ENCODE results near the gene PLPP3.

The PLPP3 gene

DNA sequence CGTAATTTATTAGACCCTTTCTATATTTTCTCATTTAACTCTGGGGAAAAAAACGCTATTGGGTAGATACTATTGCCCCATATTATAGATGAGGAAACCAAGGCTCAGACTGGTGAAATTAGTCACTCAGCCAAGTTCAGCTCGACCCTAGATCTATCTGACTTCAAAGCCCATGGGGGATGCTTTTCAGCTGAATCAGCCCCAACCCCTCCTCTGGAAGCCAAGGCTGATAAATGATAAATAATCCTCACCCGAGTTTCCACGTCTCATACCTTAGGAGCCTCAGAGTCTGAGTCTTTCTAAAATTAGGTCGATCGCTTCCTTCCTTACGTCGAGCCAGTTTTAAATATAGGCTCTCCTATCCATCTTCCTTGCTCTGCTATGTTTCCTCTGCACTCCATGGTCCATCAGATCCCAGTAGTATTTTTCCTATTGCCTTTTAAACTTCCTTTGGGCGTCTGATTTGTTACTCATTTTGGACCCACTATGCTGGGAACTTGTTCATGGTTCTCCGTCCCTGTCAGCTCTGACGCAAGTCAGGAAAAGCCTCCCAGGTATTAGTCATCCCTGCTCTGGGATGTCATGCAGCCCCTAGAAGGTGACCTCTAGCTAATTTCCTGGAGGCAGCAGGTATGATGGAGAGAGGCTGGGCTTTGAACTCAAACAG, 122.8 kb downstream of the PLPP3 start:
- no peak for FAIRE-seq

DNA sequence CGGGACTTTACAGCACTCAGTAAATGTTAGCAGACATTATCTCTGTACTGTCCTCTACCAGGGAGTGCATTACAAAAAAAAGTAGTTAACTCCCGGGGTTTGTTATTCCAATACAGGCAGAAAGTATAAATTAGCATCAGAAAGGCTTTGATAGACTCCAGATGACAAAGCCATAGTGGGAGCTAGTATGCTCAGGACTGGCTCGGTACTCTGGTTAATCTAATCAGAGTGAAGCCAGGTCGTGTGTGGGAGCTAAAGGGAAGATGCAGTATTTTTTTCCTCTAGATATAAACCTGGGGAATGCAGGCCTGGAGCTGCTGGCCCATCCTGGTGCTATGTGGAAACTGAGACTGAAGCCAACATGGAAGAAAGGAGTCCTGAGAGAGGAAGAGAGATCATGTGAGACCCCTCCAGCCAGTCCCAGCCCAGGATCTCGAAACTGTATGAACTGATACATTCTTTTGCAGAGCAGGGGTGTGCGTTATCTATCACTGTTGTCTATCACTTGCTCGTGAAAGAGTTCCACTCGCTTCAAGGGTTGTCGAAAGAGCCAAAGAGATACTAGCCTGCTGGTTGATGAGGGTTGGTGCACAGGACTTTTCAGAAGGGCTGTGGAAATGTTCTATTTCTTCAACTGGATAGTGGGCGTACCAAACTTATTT, 125.8 kb downstream of the PLPP3 start:
- FAIRE-seq = no peak

DNA sequence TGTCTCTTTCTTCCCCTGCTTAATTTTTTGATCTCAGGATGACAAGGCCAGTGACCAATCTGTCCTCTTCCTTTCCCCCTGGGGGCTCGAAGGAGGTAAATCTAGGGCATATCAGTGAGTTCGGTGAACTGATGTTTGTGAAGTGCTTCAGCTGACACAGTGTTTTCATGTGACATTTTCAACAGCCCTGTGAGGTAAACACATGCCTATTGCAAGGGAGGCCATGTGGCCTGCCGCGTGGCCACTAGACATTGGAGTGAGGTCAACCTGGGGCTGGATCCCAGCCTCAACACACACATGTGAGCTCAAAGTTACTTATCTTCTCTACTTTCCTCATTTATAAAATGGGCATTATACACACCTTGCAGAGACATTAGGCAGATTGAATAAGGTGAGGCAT, 126.3 kb downstream of the PLPP3 start:
- FAIRE-seq = no peak

DNA sequence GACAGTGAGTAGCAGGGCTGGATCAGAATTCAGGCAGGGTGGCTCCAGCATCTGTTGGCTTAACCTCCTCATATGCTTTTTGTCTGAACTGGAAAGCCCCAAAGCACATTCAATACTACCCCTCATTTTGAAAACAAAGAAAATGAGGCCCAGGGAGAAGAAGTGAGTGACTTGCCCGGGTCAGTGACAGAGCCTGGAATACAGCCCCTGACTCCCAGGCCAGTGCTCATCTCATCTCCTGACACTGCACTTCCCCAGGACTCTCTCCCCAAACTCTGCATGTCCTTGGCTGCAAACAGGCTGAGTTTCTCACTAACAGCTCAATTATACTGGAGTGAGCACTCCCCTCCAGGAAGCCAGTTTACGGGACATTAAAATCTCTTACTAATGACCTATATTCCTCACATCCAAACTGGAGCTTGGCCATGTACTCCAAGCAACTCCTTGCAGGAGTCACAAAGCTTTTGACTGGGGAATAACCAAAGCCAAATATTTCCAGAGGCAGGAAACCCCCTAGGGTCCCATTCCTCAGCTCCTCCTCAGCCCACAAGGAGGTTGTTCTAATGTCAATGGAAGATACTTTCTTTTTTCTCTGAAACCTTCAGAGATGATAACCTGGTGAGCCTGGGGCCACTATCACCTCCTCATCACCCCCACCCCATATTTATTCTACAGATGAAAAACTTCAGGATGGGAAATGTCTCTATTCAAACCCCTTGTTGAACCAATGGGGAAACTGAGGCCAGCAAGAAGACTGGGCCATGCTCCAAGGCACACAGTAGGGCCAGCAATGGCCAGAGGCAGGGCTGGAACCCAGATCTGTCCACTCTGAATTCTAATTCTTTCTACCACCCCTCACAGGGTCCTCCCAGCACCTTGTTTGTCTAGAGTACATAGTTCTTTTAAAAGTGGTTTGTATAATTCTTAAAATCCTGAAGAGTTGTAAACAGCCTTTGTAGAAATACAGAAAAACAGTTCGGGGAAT, 127.0 kb downstream of the PLPP3 start:
- no peak for FAIRE-seq

DNA sequence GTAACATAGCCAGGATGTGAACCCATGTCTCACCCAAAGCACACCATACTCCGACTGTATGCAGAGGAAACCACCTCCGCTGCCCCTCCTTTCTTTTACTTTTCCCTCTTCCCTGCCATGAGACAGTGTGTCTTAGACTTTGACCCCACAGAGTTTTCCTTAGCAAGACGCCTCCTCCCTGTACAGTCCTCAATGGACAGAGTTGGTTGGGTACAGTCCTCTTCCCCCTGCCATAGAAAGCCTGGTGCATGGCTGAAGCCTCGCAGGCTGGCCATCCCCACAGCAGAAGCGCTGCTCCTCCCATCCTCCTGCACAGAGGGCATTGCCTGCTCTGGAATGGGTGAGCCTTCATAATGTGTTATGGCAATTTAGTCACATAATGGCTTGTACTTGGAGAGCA, 127.9 kb downstream of the PLPP3 start:
- FAIRE-seq = no peak

DNA sequence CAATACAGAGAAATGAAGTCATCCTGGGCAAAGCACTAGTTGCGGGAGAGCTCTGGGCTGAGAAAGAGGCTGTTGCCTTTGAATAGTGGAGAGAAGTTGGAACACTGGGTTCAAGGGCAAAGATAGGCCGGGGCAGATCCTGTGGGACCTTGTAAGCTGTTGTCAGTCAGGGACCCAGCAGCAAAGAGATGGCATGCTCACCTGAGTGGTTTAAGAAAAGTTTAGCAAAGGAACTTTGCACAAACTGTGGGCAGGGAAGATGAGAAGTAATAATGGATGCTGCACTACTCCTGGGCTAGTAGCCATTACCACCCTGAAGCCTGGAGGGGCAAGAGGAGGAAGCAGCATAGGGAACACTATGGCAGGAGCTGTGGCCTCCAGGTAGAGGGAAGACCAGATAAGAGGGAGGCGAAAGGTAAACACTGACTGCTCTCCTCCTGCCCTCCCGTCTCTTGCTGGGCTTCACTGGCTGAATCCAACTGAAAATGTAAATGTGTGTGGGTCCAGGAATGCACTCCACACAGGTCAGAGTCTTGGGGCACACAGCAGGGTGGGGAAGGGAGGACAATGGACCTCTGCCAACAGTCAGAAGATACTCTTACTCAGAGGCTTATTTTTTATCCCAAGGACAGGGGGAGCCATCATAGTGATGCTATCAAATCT, 129.2 kb downstream of the PLPP3 start:
- no peak for FAIRE-seq

DNA sequence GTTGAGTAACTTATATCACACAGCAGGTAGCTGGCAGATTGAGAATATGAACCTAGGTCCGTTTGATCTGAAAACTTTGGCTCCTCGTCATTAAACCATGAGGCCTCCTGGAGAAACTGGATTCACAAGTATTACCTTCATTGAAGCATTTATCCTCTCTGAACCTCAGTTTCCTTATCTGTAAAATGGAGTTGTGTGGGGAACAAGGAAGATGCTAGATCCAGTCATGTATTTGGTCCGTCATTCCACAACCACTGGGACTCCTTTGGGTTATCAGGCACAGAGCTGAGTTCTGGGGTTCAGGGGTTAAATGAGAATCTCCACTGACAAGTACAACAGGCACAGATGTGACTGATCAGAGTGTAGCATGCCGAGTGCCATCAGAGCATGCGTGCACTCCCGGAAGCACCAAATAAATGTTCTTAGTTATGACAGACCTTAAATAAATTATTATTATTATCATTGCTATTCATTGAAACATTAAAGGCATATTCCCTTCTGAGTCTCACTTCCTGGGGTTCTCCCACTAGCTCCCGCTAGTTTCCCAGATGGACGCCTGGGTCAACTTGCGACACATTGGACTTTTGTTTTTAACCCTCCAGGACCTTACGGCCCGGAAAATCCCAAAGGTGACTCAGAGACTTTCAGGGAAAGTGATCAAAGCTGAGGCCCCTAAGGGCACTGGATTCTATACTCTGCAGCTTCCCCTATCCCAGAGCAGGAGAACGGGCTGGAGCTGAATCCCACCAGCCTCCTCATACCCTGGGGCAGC, 130.6 kb downstream of the PLPP3 start:
- no peak for FAIRE-seq

DNA sequence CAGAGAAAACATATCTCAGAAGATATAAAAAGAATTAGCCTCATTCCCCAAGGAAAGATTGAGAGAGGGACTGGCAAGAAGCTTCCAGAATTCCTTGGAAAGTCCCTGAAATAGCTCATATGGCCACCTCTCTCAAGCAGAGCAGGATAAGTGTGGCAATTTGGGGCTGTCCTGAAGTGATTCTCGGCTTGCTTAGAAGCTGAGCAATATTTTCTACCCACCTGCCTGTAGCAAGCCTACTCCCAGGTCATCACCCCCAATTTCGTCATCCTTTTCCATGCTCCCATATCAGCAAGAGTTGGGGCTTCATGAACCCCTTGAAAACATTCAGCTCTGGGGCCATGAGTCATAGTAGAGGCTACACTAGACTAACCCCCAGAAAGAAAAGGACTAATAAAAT, 131.5 kb downstream of the PLPP3 start:
- FAIRE-seq = no peak

DNA sequence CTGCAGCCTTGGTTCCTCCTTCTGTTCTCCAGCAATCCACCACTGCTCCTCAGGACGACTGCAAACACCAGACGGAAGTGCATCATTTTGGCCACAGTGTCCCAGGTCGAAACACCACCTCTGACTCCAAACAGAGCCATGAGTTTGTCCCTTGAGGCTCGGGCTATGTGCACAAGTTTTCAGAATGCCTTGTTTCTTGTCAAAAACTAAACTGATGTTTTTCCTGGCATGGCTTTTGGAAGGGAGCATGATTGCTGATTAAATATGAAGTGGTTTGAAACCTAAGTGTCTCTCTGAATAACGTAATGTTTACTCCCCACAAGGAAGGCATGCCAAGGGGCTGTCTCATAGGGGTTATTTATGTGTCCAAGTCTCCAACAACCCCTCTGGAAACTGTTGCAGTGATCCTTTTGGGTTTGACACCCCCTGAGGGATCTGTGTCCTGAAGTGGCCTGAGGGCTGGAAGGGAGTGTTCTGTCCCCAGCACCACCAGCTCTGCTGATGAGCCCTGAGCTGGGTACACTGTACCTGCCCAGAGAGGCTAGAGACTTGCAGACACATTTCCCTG, 132.7 kb downstream of the PLPP3 start:
- FAIRE-seq = no peak

DNA sequence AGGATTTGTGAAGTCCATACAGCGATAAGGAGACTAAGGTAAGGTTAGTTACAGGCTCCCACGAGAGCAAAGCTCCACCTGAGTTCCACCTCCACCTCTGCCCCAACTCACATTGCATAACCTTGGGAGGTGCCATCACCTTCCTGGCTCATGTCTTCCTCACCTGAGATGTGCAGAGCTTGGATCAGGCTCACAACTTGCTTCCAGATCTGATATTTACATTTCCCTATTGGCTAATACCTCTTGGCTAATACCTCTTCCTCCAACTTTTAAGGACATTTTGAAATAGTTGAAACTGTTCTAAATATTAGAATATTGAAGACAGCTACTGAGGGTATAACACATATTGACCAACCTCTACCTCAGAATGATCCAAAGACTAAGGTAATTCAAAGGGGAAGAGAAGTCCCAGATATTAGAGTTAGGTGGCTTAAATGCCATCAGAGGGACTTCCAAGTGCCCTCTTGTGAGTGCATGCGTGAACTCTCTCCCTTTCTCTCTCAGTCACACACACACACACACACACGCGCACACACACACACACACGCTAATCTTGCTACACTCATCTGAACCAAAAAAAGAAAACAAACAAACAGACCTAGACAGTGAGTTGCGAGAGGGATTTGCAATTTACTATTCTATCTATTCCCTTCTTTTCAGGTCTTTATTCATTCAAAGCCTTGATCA, 134.3 kb downstream of the PLPP3 start:
- no peak for FAIRE-seq
